Midbrain (tissue), 1 donor: ENCODE data around the gene ZNF547.

Experiments
- DNase-seq: peaks from one replicate; lab custom pipeline; 2025; lab: John Stamatoyannopoulos, UW

Gene ZNF547

GRCh38 chr19:57362997-57363687, at the start of gene ZNF547, which contains the start of gene TRAPPC2B:
Gene ZNF547, plus strand, starts transcription at chr19:57363551. Its CDS starts 5,005 bp downstream, at chr19:57368556.
Gene TRAPPC2B, plus strand, starts transcription at chr19:57363551. Its CDS starts 1,283 bp downstream, at chr19:57364834.
- DNase-seq = peak; percentile 99

- no peak for DNase-seq
Observed at GRCh38 chr19:57314146-57314545, 49.2 kb upstream of the ZNF547 start.

GRCh38 chr19:57317503-57317902, 45.8 kb upstream of the ZNF547 start:
- DNase-seq = no peak

- DNase-seq = no peak
Observed at GRCh38 chr19:57319869-57320179, 43.5 kb upstream of the ZNF547 start.

GRCh38 chr19:57320180-57321084, 42.9 kb upstream of the ZNF547 start, which contains the start of gene ZNF543:
Gene ZNF543, plus strand, starts transcription at chr19:57320472. Its CDS starts 382 bp downstream, at chr19:57320854.
- peak; percentile 98 for DNase-seq

- DNase-seq = no peak
Observed at GRCh38 chr19:57321116-57321515, 42.2 kb upstream of the ZNF547 start.

- no peak for DNase-seq
Observed at GRCh38 chr19:57321751-57322150, 41.6 kb upstream of the ZNF547 start.

GRCh38 chr19:57324992-57325391, 38.4 kb upstream of the ZNF547 start:
- no peak for DNase-seq

GRCh38 chr19:57327993-57328392, 35.4 kb upstream of the ZNF547 start:
- no peak for DNase-seq

- DNase-seq = no peak
Observed at GRCh38 chr19:57334191-57334590, 29.2 kb upstream of the ZNF547 start.

- DNase-seq = no peak
Observed at GRCh38 chr19:57338877-57339276, 24.5 kb upstream of the ZNF547 start.

- DNase-seq = no peak
Observed at GRCh38 chr19:57342582-57342981, 20.8 kb upstream of the ZNF547 start.

GRCh38 chr19:57348136-57348535, 15.2 kb upstream of the ZNF547 start:
- DNase-seq = no peak

GRCh38 chr19:57350877-57351805, 12.2 kb upstream of the ZNF547 start, which contains the start of gene ZNF304:
Gene ZNF304, plus strand, starts transcription at chr19:57351271. Its CDS starts 394 bp downstream, at chr19:57351665.
- DNase-seq = peak; percentile 96

- no peak for DNase-seq
Observed at GRCh38 chr19:57351867-57352266, 11.5 kb upstream of the ZNF547 start.

- DNase-seq = no peak
Observed at GRCh38 chr19:57355916-57356315, 7.4 kb upstream of the ZNF547 start.

- DNase-seq = no peak
Observed at GRCh38 chr19:57357406-57357805, 5.9 kb upstream of the ZNF547 start.

- no peak for DNase-seq
Observed at GRCh38 chr19:57359300-57359699, 4.1 kb upstream of the ZNF547 start.

GRCh38 chr19:57362419-57362818, 932 bp upstream of the ZNF547 start:
- DNase-seq = no peak

GRCh38 chr19:57363688-57364181, 384 bp downstream of the ZNF547 start:
- no peak for DNase-seq

GRCh38 chr19:57366776-57367175, 3.4 kb downstream of the ZNF547 start:
- DNase-seq = no peak

- DNase-seq = no peak
Observed at GRCh38 chr19:57374179-57374578, 10.8 kb downstream of the ZNF547 start.
